ENCODE results near the gene SFRP2. TPM values are rescaled to one million over a fixed set of nuclear protein-coding genes. Genes with fewer than 3 reads are reported as not detected.

The SFRP2 gene
- total RNA-seq, 1 donor from 2014 or later: 86.1 TPM

DNA sequence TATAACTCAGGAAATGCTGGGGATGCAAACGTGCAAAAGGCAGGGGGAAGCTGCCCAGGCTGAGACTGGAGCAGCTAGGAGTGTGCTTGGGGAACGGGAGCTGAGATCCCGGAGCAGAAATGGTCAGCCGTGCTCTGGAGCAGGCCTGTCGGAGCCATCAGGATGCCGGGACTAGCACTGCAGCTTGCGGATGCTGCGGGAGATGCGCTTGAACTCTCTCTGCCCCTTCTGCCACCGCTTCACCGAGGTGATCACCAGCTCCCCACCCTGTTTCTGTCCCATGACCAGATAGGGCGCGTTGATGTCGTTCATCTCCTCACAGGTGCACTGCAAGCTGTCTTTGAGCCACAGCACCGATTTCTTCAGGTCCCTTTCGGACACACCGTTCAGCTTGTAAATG, 7.6 kb downstream of the SFRP2 start:
- Histone ChIP-seq H3K4me3 (no peak overlapping the region), H4K20me1 (ENCODE audit: low read depth) (peaks cover 57% of the 10 kb centered on the region), H2AFZ (replicated peaks) (no peak overlapping the region), H3K4me1 (peaks cover 42% of the 10 kb centered on the region), H3K4me2 (no peak overlapping the region), H3K27me3 (no peaks in the 10 kb centered on the region), H3K27ac (peak overlapping the region; percentile 77), H3K9me3 (ENCODE audit: low read depth) (no peaks in the 10 kb centered on the region), H3F3A (ENCODE audit: low read depth) (peaks cover 67% of the 10 kb centered on the region), H3K9ac (no peak overlapping the region), H3K36me3 (peaks cover 23% of the 10 kb centered on the region), H3K79me2 (ENCODE audit: low read depth) (peaks cover 42% of the 10 kb centered on the region)
- H3K4me1 Mint-ChIP-seq: peaks cover 47% of the 10 kb centered on the region
- no peak overlapping the region for H3K4me3 Mint-ChIP-seq
- no peaks in the 10 kb centered on the region for H3K27me3 Mint-ChIP-seq (ENCODE audit: insufficient read depth, low read depth)
- TF ChIP-seq EZH2 (IDR thresholded peaks at IDR 0.05) (no peak), EZH2phosphoT487 (IDR thresholded peaks at IDR 0.05) (no peak), CTCF (IDR thresholded peaks at IDR 0.05) (no peak)
- DNase-seq (ENCODE audit: low spot score): no peak
- peaks cover 6% of the 10 kb centered on the region for H3K9me3 Mint-ChIP-seq
- peak overlapping the region; percentile 81 for H3K27ac Mint-ChIP-seq
- peaks cover 63% of the 10 kb centered on the region for H3K36me3 Mint-ChIP-seq

DNA sequence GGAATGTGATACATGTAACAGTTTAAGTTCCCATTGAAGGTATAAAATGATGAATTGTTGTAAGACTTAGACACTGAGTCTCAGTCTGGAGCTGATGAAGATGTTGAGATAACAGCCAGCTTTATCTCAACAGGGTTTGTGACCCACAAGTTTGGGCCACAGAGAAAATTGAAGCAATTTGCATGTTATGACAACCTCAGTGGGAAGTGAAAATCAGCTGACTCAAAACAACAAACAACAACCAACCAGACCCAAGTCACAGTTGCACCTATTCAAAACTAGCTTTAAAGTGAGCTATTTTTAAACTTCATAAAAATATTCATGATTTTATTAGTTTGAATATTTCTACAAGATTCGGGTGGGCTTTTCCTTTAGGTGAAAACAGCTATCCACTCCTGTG, 8.0 kb downstream of the SFRP2 start:
- no peak for DNase-seq (ENCODE audit: low spot score)
- H3K27me3 Mint-ChIP-seq (ENCODE audit: insufficient read depth, low read depth): no peaks in the 10 kb centered on the region
- Histone ChIP-seq H3F3A (ENCODE audit: low read depth) (peaks cover 63% of the 10 kb centered on the region), H2AFZ (replicated peaks) (no peak overlapping the region), H3K27ac (peak overlapping the region; percentile 77), H3K4me1 (peaks cover 42% of the 10 kb centered on the region), H3K36me3 (peaks cover 23% of the 10 kb centered on the region), H3K9ac (no peak overlapping the region), H3K27me3 (no peaks in the 10 kb centered on the region), H3K79me2 (ENCODE audit: low read depth) (peaks cover 38% of the 10 kb centered on the region), H3K9me3 (ENCODE audit: low read depth) (no peaks in the 10 kb centered on the region), H3K4me3 (no peak overlapping the region), H3K4me2 (no peak overlapping the region), H4K20me1 (ENCODE audit: low read depth) (peaks cover 53% of the 10 kb centered on the region)
- no peak overlapping the region for H3K4me3 Mint-ChIP-seq
- peaks cover 60% of the 10 kb centered on the region for H3K36me3 Mint-ChIP-seq
- H3K9me3 Mint-ChIP-seq: peaks cover 6% of the 10 kb centered on the region
- no peak overlapping the region for H3K27ac Mint-ChIP-seq
- peaks cover 44% of the 10 kb centered on the region for H3K4me1 Mint-ChIP-seq
- no peak for TF ChIP-seq CTCF (IDR thresholded peaks at IDR 0.05)
- no peak for TF ChIP-seq EZH2 (IDR thresholded peaks at IDR 0.05)
- TF ChIP-seq EZH2phosphoT487 (IDR thresholded peaks at IDR 0.05): no peak

DNA sequence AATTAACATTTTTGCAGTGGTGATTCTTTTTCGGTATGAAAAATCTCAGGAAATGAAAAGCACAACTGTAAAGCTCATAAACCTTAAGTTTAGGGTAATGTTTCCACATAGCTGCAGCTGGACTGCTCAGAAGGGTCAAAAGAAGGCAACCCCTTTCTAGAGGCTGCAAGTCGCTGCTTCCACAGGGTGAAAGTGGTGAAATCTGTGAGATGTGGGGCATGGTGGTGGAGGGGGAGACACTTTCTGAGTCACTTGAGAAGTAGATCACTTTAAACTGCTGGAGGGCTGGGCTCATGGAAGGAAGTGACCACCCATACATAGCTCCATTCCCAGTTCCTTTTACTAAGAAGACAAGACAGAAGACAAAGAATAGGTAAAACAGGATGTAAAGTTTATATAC, 8.7 kb downstream of the SFRP2 start:
- Histone ChIP-seq H3K27me3 (no peaks in the 10 kb centered on the region), H3K36me3 (peaks cover 22% of the 10 kb centered on the region), H3K4me3 (no peak overlapping the region), H3F3A (ENCODE audit: low read depth) (peaks cover 58% of the 10 kb centered on the region), H3K27ac (peak overlapping the region; percentile 50), H4K20me1 (ENCODE audit: low read depth) (peaks cover 47% of the 10 kb centered on the region), H3K4me2 (no peak overlapping the region), H3K9me3 (ENCODE audit: low read depth) (no peaks in the 10 kb centered on the region), H3K4me1 (peaks cover 38% of the 10 kb centered on the region), H2AFZ (replicated peaks) (no peak overlapping the region), H3K79me2 (ENCODE audit: low read depth) (peaks cover 31% of the 10 kb centered on the region), H3K9ac (no peak overlapping the region)
- no peak for DNase-seq (ENCODE audit: low spot score)
- no peaks in the 10 kb centered on the region for H3K27me3 Mint-ChIP-seq (ENCODE audit: insufficient read depth, low read depth)
- H3K36me3 Mint-ChIP-seq: peaks cover 55% of the 10 kb centered on the region
- H3K27ac Mint-ChIP-seq: no peak overlapping the region
- H3K4me3 Mint-ChIP-seq: peak overlapping the region; percentile 58
- H3K4me1 Mint-ChIP-seq: peaks cover 37% of the 10 kb centered on the region
- TF ChIP-seq CTCF (IDR thresholded peaks at IDR 0.05) (no peak), EZH2phosphoT487 (IDR thresholded peaks at IDR 0.05) (no peak), EZH2 (IDR thresholded peaks at IDR 0.05) (no peak)
- H3K9me3 Mint-ChIP-seq: peaks cover 6% of the 10 kb centered on the region
